HG03108 (cell line): ENCODE results near the gene PLCB4.

Source experiments
- ATAC-seq: cut with Tn5 transposase; IDR thresholded peaks from one replicate; pipeline ENCODE4 v1.9.1; 2021; ENCODE audit warnings: moderate library complexity; ENCODE audit not compliant: unreplicated experiment

Gene PLCB4

GRCh38 chr20:9256393-9256792, 187.5 kb downstream of the PLCB4 start:
- no peak for ATAC-seq

- ATAC-seq: no peak
Measured at GRCh38 chr20:9258901-9259300, 190.0 kb downstream of the PLCB4 start.

GRCh38 chr20:9260027-9260426, 191.1 kb downstream of the PLCB4 start:
- ATAC-seq: no peak

GRCh38 chr20:9261781-9262180, 192.9 kb downstream of the PLCB4 start:
- ATAC-seq: no peak

GRCh38 chr20:9262653-9263194, 193.8 kb downstream of the PLCB4 start:
- no peak for ATAC-seq

GRCh38 chr20:9269280-9269971, 200.5 kb downstream of the PLCB4 start:
- ATAC-seq: no peak

- ATAC-seq: no peak
Measured at GRCh38 chr20:9270831-9271230, 201.9 kb downstream of the PLCB4 start.

GRCh38 chr20:9276966-9277468, 208.1 kb downstream of the PLCB4 start:
- no peak for ATAC-seq

- no peak for ATAC-seq
Measured at GRCh38 chr20:9279918-9280401, 211.1 kb downstream of the PLCB4 start.

- no peak for ATAC-seq
Measured at GRCh38 chr20:9280666-9281065, 211.8 kb downstream of the PLCB4 start.

GRCh38 chr20:9281803-9282202, 212.9 kb downstream of the PLCB4 start:
- ATAC-seq: no peak

- no peak for ATAC-seq
Measured at GRCh38 chr20:9285617-9286016, 216.7 kb downstream of the PLCB4 start.

GRCh38 chr20:9286501-9287461, 217.9 kb downstream of the PLCB4 start:
- no peak for ATAC-seq

GRCh38 chr20:9287826-9288225, 218.9 kb downstream of the PLCB4 start:
- no peak for ATAC-seq

GRCh38 chr20:9290331-9290730, 221.4 kb downstream of the PLCB4 start:
- ATAC-seq: no peak

GRCh38 chr20:9293145-9293544, 224.3 kb downstream of the PLCB4 start:
- ATAC-seq: no peak

- ATAC-seq: no peak
Measured at GRCh38 chr20:9294041-9294440, 225.2 kb downstream of the PLCB4 start.

- ATAC-seq: no peak
Measured at GRCh38 chr20:9298906-9299305, 230.0 kb downstream of the PLCB4 start.

GRCh38 chr20:9300080-9300479, 231.2 kb downstream of the PLCB4 start:
- no peak for ATAC-seq

GRCh38 chr20:9300534-9300933, 231.6 kb downstream of the PLCB4 start:
- ATAC-seq: no peak
